ENCODE measurements around the gene HEBP2.

- TF ChIP-seq EP300 (IDR thresholded peaks at IDR 0.05), result no peak
- no peak for TF ChIP-seq POLR2A (IDR thresholded peaks at IDR 0.05)
- TF ChIP-seq CTCF (IDR thresholded peaks at IDR 0.05), result no peak
Measured at GRCh38 chr6:138357928-138358327, 46.1 kb upstream of the HEBP2 start.

Measured in tibial nerve (tissue), 4 donors.